Stimulated activated CD4-positive, alpha-beta T cell treated with anti-CD3 and anti-CD28 coated beads, Interleukin-1b, Interleukin-23, amount 100 ng/mL, for 1 hour (primary cell): ENCODE data around the gene TSC22D3.
"Not testable (repeated sequence)": the region's sequence is repeated elsewhere in the genome, so short reads cannot be mapped to it uniquely, and the experiment has no call there.

Experiments
- DNase-seq, 2 donors: peaks; one replicate each; pipeline ENCODE4 v3.0.0-alpha.2; 2020; ENCODE audit warnings: low read depth in 2 of 2

The TSC22D3 gene

GRCh38 chrX:107683124-107683895 lies 92.3 kb downstream of the TSC22D3 start:
- no peak for DNase-seq

GRCh38 chrX:107682256-107682655 lies 93.3 kb downstream of the TSC22D3 start:
- DNase-seq: no peak

GRCh38 chrX:107678957-107679740 lies 96.4 kb downstream of the TSC22D3 start:
- DNase-seq: no peak

GRCh38 chrX:107677909-107678308 lies 97.7 kb downstream of the TSC22D3 start:
- DNase-seq: no peak

DNA sequence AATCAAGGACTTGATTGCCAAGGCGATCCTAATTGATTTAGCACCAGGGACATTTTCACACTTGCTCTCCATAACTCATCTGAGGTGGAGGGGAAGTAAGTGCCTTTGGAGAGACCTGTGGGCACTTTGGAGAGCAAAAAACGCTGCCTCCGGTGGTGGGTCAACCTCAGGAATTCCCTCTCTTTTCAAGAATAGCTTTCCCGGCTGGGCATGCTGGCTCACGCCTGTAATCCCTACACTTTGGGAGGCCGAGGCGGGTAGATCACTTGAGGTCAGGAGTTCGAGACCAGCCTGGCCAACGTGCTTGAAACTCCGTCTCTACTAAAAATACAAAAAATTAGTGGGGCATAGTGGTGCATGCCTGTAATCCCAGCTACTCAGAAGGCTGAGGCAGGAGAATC lies 98.1 kb downstream of the TSC22D3 start:
- DNase-seq: no peak

GRCh38 chrX:107676559-107677378 lies 98.8 kb downstream of the TSC22D3 start:
- no peak for DNase-seq

- no peak for DNase-seq
Observed at GRCh38 chrX:107675823-107676555, 99.6 kb downstream of the TSC22D3 start.

GRCh38 chrX:107675365-107675654 lies 100.3 kb downstream of the TSC22D3 start:
- DNase-seq: no peak

GRCh38 chrX:107674480-107675364 lies 100.9 kb downstream of the TSC22D3 start:
- no peak for DNase-seq

- DNase-seq: peak; percentile 49 to 73
Observed at GRCh38 chrX:107673933-107674479, 101.6 kb downstream of the TSC22D3 start.

- DNase-seq: no peak
Observed at GRCh38 chrX:107673431-107673830, 102.2 kb downstream of the TSC22D3 start.

- peak in 1 of 2 donors; percentile 52 for DNase-seq
Observed at GRCh38 chrX:107672955-107673378, 102.6 kb downstream of the TSC22D3 start.

- DNase-seq: not testable (repeated sequence)
Observed at GRCh38 chrX:107671256-107671655, 104.3 kb downstream of the TSC22D3 start.

DNA sequence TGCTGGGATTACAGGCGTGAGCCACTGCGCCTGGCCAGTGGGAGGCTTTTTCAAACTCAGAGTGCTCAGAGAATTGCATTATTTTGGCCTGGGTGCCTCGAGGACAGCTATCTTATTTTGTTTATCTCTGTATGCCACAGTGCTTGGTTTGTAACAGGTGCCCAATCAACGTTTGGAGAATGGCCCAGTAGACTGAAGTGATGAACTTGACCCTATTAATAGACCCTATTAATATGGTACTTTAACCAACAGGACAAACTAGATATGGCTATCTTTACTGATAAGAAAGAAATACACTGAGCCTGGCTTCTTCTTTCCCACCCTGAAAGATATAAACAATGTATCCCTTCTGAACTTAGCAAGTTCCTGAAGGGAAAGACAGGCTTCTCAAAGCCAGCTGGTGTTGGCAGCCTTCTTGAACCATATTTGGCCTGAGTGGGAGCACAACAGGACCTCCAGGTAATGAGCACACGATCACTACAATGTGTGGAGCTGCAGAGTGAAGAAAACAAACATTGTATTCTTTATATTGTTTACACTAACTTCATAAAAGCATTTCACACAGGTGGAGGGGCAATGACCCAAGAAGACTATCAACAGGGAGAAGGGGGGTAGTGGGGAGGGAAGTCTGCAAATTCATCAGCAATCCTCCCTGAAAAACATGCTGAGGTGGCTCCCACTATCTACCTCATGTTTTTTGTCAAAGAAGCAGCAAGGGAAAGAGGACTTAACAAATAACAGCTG lies 105.5 kb downstream of the TSC22D3 start:
- DNase-seq: no peak

GRCh38 chrX:107669261-107669660 lies 106.3 kb downstream of the TSC22D3 start:
- DNase-seq: no peak

GRCh38 chrX:107668710-107669109 lies 106.9 kb downstream of the TSC22D3 start:
- DNase-seq: not testable (repeated sequence)

DNA sequence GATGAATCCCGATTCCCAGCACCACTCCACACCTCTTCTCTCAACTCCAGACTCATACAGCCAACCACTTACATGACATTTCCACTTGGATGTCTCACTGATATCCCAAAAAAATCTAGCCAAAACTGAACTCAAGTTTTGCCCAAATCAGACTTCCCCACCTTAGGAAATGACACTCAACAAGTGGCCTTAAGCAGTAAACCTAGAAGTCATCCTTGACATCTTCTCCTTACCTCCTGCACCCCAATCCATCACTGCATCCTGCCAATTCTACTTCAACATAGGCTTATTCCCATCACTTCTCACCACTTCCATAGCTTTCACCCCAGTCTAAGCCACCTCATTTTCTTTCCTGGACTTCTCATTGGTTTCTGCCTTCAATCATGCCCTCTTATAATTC lies 108.2 kb downstream of the TSC22D3 start:
- DNase-seq: no peak

DNA sequence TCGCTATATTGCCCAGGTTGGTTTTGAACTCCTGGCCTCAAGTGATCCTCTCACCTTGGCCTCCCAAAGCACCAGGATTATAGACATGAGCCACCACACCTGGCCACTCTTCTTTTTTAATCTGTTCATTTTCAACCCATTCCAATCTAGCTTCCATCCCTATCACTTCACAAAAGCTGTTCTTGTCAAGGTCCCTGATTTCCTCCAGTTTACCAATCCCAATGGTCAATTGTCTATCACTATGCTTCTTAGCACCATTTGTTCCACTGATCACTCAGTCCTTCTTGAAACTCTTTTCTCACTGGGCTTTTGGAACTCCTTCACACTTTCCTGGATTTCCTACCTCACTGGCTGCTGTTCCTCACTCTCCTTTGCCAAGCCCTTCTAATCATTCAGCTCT lies 108.7 kb downstream of the TSC22D3 start:
- DNase-seq: no peak
